ENCODE results near the gene TCERG1L. TPM values are rescaled to one million over a fixed set of nuclear protein-coding genes. Genes with fewer than 3 reads are reported as not detected.

TCERG1L gene
- total RNA-seq, 1 experiment from 2014 or later, result not detected

DNA sequence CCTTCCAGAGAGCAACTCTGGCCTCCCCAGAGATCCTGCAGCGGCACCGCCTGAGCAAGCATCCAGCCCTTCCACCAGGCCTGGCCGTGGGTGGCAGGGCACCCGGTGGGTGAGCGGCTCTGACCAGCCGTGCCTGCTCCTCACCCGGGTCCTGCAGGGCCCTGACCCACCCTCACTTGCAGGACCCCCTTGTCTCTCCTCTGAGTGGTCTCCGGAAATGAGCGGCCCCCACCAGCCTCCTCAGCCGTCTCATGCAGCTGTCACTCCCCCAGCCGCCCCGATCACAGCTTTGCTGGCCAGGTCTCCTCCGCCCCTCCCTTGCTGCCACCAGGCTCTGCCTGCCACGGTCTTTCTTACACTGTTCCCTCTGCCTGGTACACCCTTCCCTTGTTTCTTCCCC, 218.2 kb downstream of the TCERG1L start:
- H3F3A ChIP-seq (ENCODE audit: insufficient read depth, low read depth), result no peaks in the 10 kb centered on the region
- no peaks in the 10 kb centered on the region for H3K36me3 ChIP-seq (ENCODE audit: low read depth)
- no peak overlapping the region for H3K4me2 ChIP-seq
- CTCF ChIA-PET, result no interaction called here
- H3K9me3 ChIP-seq (ENCODE audit: insufficient read depth, low read depth), result no peaks in the 10 kb centered on the region
- no peaks in the 10 kb centered on the region for H4K20me1 ChIP-seq (ENCODE audit: insufficient read depth)
- peaks cover 66% of the 10 kb centered on the region for H3K27me3 ChIP-seq (ENCODE audit: insufficient read depth, low read depth)
- intact Hi-C loops (cut with micrococcal nuclease; ENCODE audit: unreplicated experiment), result no loop called here
- TF ChIP-seq EZH2 (IDR thresholded peaks at IDR 0.05; ENCODE audit: low read depth), result no peak
- TF ChIP-seq, protein P1, sequence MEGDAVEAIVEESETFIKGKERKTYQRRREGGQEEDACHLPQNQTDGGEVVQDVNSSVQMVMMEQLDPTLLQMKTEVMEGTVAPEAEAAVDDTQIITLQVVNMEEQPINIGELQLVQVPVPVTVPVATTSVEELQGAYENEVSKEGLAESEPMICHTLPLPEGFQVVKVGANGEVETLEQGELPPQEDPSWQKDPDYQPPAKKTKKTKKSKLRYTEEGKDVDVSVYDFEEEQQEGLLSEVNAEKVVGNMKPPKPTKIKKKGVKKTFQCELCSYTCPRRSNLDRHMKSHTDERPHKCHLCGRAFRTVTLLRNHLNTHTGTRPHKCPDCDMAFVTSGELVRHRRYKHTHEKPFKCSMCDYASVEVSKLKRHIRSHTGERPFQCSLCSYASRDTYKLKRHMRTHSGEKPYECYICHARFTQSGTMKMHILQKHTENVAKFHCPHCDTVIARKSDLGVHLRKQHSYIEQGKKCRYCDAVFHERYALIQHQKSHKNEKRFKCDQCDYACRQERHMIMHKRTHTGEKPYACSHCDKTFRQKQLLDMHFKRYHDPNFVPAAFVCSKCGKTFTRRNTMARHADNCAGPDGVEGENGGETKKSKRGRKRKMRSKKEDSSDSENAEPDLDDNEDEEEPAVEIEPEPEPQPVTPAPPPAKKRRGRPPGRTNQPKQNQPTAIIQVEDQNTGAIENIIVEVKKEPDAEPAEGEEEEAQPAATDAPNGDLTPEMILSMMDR (conservative IDR thresholded peaks at IDR 0.05), result no peak
- POLR2A ChIA-PET (ENCODE audit: unreplicated experiment), result no interaction called here
- H3K79me2 ChIP-seq (ENCODE audit: low read depth), result no peaks in the 10 kb centered on the region
- H3K9me2 ChIP-seq (ENCODE audit: insufficient read depth), result no peaks in the 10 kb centered on the region
- H3K4me3 ChIP-seq, result no peak overlapping the region
- H3K4me1 ChIP-seq (replicated peaks; ENCODE audit: insufficient read depth), result no peaks in the 10 kb centered on the region
- no peak overlapping the region for H3K27ac ChIP-seq
- DNase-seq, result no peak
- no peak overlapping the region for H2AFZ ChIP-seq
- no TSS peak for BruUV-seq (replicated peaks)

DNA sequence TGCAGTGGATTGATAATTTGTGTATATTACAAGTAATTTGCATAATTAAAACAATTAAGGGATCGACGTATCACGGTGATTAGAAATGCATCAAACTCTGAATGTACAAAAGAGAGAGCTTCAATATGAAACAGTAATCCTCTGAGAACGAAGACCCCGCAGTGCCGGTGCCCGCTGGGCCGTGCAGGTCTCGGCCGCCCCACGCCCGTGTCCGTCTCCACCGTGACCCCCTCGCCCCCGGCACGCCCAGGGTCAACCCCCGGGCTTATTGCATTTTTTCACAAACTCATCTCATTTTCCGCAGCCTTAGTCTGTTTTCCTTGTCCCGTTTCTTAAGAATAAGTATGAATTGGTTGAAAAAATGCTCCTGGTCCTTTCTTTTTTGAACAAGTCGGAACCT, 218.6 kb downstream of the TCERG1L start:
- TF ChIP-seq, protein P1 (conservative IDR thresholded peaks at IDR 0.05), result no peak
- no peak for TF ChIP-seq EZH2 (IDR thresholded peaks at IDR 0.05; ENCODE audit: low read depth)

DNA sequence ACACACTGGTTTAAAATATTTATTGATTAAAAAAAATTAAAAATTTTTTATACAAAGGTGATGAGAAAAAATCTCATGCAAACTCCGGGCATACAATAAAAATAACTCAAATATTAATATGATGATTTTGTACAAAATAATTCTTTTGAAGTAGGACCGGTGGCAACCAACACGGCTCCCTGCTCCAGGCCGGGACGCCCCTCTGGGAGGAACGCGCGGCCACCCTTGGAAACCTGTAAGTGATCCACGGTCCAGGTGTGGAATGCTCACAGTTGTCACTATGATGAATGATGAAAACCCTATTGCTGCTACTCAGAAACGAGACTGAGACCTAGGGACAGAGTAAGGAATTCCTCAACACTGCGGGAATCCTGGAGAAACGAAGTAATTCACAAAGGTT, 219.1 kb downstream of the TCERG1L start:
- H3K4me3 ChIP-seq, result no peak overlapping the region
- no peaks in the 10 kb centered on the region for H3K9me2 ChIP-seq (ENCODE audit: insufficient read depth)
- no peaks in the 10 kb centered on the region for H3K79me2 ChIP-seq (ENCODE audit: low read depth)
- CTCF ChIA-PET, result no interaction called here
- H3K36me3 ChIP-seq (ENCODE audit: low read depth), result no peaks in the 10 kb centered on the region
- H3K4me1 ChIP-seq (replicated peaks; ENCODE audit: insufficient read depth), result no peaks in the 10 kb centered on the region
- H3K27me3 ChIP-seq (ENCODE audit: insufficient read depth, low read depth), result peaks cover 71% of the 10 kb centered on the region
- H2AFZ ChIP-seq, result no peak overlapping the region
- no TSS peak for BruUV-seq (replicated peaks)
- POLR2A ChIA-PET (ENCODE audit: unreplicated experiment), result no interaction called here
- no peaks in the 10 kb centered on the region for H3K9me3 ChIP-seq (ENCODE audit: insufficient read depth, low read depth)
- no peaks in the 10 kb centered on the region for H3F3A ChIP-seq (ENCODE audit: insufficient read depth, low read depth)
- no peaks in the 10 kb centered on the region for H4K20me1 ChIP-seq (ENCODE audit: insufficient read depth)
- no peak overlapping the region for H3K27ac ChIP-seq
- TF ChIP-seq, protein P1 (conservative IDR thresholded peaks at IDR 0.05), result no peak
- no peak for TF ChIP-seq EZH2 (IDR thresholded peaks at IDR 0.05; ENCODE audit: low read depth)
- DNase-seq, result no peak
- H3K4me2 ChIP-seq, result no peak overlapping the region
- intact Hi-C loops (cut with micrococcal nuclease; ENCODE audit: unreplicated experiment), result no loop called here

More for the DNA sequence above, 218.6 kb downstream of the TCERG1L start:
- CTCF ChIA-PET, result no interaction called here
- no peak overlapping the region for H3K27ac ChIP-seq
- no peaks in the 10 kb centered on the region for H3K36me3 ChIP-seq (ENCODE audit: low read depth)
- peaks cover 71% of the 10 kb centered on the region for H3K27me3 ChIP-seq (ENCODE audit: insufficient read depth, low read depth)
- H3K4me2 ChIP-seq, result no peak overlapping the region
- no peak overlapping the region for H2AFZ ChIP-seq
- no peak for DNase-seq
- no peak overlapping the region for H3K4me3 ChIP-seq
- BruUV-seq (replicated peaks), result no TSS peak
- intact Hi-C loops (cut with micrococcal nuclease; ENCODE audit: unreplicated experiment), result no loop called here
- no peaks in the 10 kb centered on the region for H3K4me1 ChIP-seq (replicated peaks; ENCODE audit: insufficient read depth)
- no peaks in the 10 kb centered on the region for H3F3A ChIP-seq (ENCODE audit: insufficient read depth, low read depth)
- H4K20me1 ChIP-seq (ENCODE audit: insufficient read depth), result no peaks in the 10 kb centered on the region
- no peaks in the 10 kb centered on the region for H3K79me2 ChIP-seq (ENCODE audit: low read depth)
- no peaks in the 10 kb centered on the region for H3K9me2 ChIP-seq (ENCODE audit: insufficient read depth)
- H3K9me3 ChIP-seq (ENCODE audit: insufficient read depth, low read depth), result no peaks in the 10 kb centered on the region
- POLR2A ChIA-PET (ENCODE audit: unreplicated experiment), result no interaction called here

Data from PC-9 (cell line).